HCT116 (cell line): ENCODE results near the gene DMD.

ENCODE experiments used
- EGR1 ChIP-seq: IDR thresholded peaks from 2 replicates; pipeline ENCODE4 v1.6.1; 2012; ENCODE audit warnings: low read depth
- EZH2 ChIP-seq: fragments of 200-600 bp; sonication (generic); IDR thresholded peaks from 2 replicates; pipeline ENCODE4 v1.6.1; 2017; ENCODE audit warnings: antibody characterized with exemption, mixed run types
- POLR2A ChIP-seq: IDR thresholded peaks from 2 replicates; pipeline ENCODE4 v1.7.0; 2011; ENCODE audit warnings: borderline replicate concordance; ENCODE audit not compliant: insufficient read depth, insufficient read length; ENCODE audit errors: extremely low read depth
- POLR2AphosphoS5 ChIP-seq: IDR thresholded peaks from 2 replicates; pipeline ENCODE4 v1.6.1; 2011; ENCODE audit warnings: mild to moderate bottlenecking, low read depth, low read length, moderate library complexity
- TCF7L2 ChIP-seq: IDR thresholded peaks from 2 replicates; pipeline ENCODE4 v1.7.0; 2011; ENCODE audit warnings: borderline replicate concordance, inconsistent platforms; ENCODE audit not compliant: insufficient read depth, insufficient read length; ENCODE audit errors: extremely low read depth
- YY1 ChIP-seq: IDR thresholded peaks from 2 replicates; pipeline ENCODE4 v1.6.1; 2011; ENCODE audit warnings: low read length, low read depth, moderate library complexity, mild to moderate bottlenecking; ENCODE audit not compliant: insufficient replicate concordance; ENCODE audit errors: extremely low read depth
- ZNF274 ChIP-seq: fragments of 200-500 bp; sonication (Bioruptor generic); IDR thresholded peaks from 2 replicates; pipeline ENCODE4 v1.6.1; 2014; ENCODE audit warnings: mild to moderate bottlenecking, low read depth, low read length, inconsistent platforms
- TF ChIP-seq, protein P1 (sequence below), 3 experiments: fragments of 200-600 bp in 1 of 3; sonication (generic) in 1 of 3; IDR thresholded peaks in 2 of 3; conservative IDR thresholded peaks in 1 of 3; 2 replicates each; pipeline ENCODE4 v1.5.1; 2012 to 2017; ENCODE audit warnings: low read depth in 2 of 3, low read length in 2 of 3, antibody characterized with exemption in 1 of 3, borderline replicate concordance in 1 of 3, control low read depth in 1 of 3, mild to moderate bottlenecking in 1 of 3, mixed read lengths in 1 of 3, mixed run types in 1 of 3, moderate library complexity in 1 of 3; ENCODE audit not compliant: insufficient read depth in 1 of 3
- TF ChIP-seq, protein P2 (sequence below): IDR thresholded peaks from 2 replicates; pipeline ENCODE4 v1.6.1; 2012; ENCODE audit warnings: low read depth
- TF ChIP-seq, protein P3 (sequence below): IDR thresholded peaks from 2 replicates; pipeline ENCODE4 v1.6.1; 2012
- TF ChIP-seq, protein P4 (sequence below): IDR thresholded peaks from 2 replicates; pipeline ENCODE4 v1.6.1; 2011; ENCODE audit warnings: mild to moderate bottlenecking, low read length, moderate library complexity; ENCODE audit not compliant: insufficient replicate concordance; ENCODE audit errors: extremely low read depth

DNA sequence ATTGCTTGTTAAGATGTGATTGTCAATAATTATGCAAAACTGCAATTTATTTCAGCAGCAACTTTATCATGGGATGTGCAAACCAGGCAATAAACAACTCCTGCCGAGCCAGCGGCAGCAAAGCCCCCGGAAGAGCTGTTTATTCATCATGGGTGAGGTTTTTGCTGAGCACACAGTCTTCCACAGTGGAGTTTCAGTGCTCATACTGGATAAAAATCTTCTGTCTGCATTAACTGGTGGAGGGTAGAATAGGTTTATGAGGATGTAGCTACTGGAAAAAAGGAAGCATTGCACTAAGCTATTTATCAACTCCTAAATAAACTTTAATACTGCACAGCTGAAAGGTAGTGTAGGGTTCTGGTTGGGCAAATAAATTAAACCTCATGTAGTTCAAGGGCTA, 1582.2 kb downstream of the DMD start:
- no peak for TF ChIP-seq POLR2AphosphoS5
- no peak for TF ChIP-seq POLR2A
- TF ChIP-seq, protein P1, sequence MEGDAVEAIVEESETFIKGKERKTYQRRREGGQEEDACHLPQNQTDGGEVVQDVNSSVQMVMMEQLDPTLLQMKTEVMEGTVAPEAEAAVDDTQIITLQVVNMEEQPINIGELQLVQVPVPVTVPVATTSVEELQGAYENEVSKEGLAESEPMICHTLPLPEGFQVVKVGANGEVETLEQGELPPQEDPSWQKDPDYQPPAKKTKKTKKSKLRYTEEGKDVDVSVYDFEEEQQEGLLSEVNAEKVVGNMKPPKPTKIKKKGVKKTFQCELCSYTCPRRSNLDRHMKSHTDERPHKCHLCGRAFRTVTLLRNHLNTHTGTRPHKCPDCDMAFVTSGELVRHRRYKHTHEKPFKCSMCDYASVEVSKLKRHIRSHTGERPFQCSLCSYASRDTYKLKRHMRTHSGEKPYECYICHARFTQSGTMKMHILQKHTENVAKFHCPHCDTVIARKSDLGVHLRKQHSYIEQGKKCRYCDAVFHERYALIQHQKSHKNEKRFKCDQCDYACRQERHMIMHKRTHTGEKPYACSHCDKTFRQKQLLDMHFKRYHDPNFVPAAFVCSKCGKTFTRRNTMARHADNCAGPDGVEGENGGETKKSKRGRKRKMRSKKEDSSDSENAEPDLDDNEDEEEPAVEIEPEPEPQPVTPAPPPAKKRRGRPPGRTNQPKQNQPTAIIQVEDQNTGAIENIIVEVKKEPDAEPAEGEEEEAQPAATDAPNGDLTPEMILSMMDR (IDR thresholded peaks at IDR 0.05 in 2 of 3, conservative IDR thresholded peaks at IDR 0.05 in 1 of 3; ENCODE audit: borderline replicate concordance in 1 of 3, insufficient read depth in 1 of 3, low read depth in 2 of 3, low read length in 2 of 3), result no peak
- no peak for TF ChIP-seq TCF7L2
- TF ChIP-seq ZNF274, result no peak
- no peak for TF ChIP-seq EZH2
- TF ChIP-seq, protein P2, sequence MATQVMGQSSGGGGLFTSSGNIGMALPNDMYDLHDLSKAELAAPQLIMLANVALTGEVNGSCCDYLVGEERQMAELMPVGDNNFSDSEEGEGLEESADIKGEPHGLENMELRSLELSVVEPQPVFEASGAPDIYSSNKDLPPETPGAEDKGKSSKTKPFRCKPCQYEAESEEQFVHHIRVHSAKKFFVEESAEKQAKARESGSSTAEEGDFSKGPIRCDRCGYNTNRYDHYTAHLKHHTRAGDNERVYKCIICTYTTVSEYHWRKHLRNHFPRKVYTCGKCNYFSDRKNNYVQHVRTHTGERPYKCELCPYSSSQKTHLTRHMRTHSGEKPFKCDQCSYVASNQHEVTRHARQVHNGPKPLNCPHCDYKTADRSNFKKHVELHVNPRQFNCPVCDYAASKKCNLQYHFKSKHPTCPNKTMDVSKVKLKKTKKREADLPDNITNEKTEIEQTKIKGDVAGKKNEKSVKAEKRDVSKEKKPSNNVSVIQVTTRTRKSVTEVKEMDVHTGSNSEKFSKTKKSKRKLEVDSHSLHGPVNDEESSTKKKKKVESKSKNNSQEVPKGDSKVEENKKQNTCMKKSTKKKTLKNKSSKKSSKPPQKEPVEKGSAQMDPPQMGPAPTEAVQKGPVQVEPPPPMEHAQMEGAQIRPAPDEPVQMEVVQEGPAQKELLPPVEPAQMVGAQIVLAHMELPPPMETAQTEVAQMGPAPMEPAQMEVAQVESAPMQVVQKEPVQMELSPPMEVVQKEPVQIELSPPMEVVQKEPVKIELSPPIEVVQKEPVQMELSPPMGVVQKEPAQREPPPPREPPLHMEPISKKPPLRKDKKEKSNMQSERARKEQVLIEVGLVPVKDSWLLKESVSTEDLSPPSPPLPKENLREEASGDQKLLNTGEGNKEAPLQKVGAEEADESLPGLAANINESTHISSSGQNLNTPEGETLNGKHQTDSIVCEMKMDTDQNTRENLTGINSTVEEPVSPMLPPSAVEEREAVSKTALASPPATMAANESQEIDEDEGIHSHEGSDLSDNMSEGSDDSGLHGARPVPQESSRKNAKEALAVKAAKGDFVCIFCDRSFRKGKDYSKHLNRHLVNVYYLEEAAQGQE, result no peak
- TF ChIP-seq EGR1, result no peak
- TF ChIP-seq, protein P3, sequence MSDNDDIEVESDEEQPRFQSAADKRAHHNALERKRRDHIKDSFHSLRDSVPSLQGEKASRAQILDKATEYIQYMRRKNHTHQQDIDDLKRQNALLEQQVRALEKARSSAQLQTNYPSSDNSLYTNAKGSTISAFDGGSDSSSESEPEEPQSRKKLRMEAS, result no peak
- TF ChIP-seq, protein P4, sequence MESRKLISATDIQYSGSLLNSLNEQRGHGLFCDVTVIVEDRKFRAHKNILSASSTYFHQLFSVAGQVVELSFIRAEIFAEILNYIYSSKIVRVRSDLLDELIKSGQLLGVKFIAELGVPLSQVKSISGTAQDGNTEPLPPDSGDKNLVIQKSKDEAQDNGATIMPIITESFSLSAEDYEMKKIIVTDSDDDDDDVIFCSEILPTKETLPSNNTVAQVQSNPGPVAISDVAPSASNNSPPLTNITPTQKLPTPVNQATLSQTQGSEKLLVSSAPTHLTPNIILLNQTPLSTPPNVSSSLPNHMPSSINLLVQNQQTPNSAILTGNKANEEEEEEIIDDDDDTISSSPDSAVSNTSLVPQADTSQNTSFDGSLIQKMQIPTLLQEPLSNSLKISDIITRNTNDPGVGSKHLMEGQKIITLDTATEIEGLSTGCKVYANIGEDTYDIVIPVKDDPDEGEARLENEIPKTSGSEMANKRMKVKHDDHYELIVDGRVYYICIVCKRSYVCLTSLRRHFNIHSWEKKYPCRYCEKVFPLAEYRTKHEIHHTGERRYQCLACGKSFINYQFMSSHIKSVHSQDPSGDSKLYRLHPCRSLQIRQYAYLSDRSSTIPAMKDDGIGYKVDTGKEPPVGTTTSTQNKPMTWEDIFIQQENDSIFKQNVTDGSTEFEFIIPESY, result no peak
- TF ChIP-seq YY1, result no peak
